Measurements from ENCODE around the gene CXCR4.
"Not testable (repeated sequence)": the region's sequence is repeated elsewhere in the genome, so short reads cannot be mapped to it uniquely, and the experiment has no call there.

CXCR4 gene

DNA sequence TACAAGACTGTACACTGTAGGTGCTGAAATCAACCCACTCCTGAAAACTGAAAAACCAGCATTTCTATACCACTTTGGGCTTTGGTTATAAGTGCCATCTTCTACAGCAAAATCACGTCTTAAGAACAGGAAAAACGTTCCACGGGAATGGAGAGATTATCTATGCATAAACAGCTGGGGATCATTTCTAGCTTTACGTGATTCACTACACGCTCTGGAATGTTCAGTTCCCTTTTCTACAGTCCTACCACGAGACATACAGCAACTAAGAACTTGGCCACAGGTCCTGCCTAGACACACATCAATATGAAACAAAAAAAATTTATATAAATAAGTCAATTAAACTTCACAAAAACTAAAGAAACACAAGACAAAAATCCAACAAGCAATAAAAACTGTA, 3.6 kb downstream of the CXCR4 start:
- DNase-seq (ENCODE audit: low read depth) = no peak

DNA sequence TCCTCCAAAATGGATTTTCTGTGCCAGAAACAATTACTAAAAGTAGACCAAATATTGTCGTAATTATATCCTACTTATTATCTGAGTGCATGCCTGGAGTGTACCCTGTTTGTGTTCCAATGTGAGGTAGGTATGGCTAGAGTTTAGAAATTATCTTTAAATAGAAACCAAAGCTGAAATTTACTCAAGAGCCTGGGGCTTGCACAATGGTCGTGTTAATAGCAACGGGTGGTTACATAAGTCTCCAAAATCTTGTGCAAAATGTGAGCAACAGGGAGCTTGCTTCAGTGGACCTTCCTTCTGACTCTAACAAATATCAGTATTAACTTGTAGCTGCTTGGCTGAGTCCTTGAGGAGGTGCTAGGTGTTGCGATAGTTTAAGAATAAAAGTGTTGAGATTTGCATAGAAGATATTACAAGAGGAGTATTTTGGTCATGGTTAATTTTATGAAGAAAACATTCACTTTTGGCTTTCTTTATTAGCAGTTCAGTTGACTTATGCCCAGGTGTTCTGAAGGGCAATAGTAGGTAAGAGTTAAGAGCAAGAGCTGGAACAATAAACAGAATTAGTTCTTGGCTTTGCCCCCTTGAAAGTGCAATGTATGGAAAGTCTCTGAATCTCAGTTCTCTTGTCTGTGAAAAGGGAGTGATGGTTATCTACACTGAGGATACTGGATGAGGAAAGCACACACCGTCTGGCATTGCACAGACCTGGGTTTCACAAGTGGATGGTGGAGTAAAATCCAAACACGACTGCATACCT, 4.6 kb downstream of the CXCR4 start:
- no peak for DNase-seq (ENCODE audit: low read depth)

DNA sequence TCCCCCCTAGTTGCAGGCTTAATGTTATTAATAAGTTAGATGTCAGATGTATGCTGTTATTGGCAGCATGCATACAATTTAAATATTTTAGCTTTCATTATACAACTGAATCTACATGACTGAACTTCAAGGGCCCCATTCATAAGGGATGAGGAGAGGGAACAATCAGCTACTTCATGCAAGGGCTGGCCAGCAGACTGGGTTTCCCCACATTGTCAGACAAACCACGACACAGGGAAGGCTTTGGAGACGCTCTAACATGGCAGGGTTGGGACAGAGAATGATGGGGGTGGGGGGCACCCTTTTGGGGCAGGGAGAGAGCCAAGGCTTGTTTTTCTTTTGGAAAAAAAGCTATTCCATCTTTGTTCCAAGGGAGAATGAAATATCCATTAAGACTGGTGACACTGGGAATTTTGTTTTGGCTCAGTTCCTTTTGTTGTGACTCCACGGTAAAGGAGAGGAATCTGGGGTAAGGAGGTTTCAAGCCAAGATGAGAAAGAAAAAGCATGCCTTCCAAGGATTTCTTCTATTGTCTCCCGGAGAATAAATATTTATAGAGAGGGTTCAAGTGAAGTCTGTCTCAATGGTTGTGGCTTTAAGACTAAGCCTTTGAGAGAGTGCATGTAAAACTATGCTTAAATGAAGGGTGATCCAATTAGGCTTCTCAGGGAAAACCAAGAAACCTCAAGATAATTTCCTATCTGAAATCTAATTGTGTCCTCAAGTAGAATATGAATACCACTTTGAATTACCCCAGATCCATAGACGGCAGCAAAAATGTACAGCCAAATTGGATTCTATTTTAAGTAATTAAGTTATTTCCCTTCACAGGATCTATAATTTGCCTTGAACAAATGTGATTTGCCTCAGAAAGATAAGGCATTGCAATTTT, 5.4 kb downstream of the CXCR4 start:
- no peak for DNase-seq (ENCODE audit: low read depth)

DNA sequence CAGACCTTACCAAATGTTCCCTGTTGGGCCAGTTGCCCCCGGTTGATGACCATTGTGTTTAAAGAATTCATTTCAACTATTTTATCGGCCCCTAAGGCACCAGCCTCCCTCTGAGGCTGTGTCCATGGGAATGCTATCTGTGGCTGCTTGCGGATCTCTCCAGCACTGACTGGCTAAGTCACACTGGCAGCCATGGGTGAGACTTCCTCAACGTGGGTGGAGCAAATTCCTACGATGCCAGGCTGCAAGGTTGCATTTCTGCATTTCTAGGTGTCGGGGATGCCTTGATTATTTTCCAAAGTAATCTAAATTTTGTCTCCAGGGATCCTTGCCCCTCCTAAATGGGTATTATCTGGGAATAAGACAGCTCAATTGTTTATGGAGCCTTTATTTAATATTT, 6.2 kb downstream of the CXCR4 start:
- DNase-seq (ENCODE audit: low read depth) = no peak

DNA sequence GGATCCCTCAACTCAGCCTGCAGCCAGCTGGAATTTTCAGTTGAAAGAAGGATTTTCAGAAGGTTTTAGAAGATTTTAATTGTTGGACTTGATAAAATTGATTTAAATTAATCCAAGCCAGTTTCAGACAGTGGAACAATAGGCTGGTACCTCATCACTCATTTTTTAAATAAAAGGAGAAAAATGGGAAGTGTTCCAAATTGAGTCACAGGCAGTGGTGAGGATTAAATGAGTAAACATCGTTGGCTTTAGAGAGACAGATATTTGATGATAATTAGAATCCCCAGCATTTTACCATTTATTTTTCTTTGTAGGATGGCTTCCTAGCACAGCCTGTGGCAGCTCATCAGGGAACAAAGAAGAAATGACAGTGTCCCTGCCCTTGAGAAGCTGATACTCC, 7.4 kb downstream of the CXCR4 start:
- no peak for DNase-seq (ENCODE audit: low read depth)

DNA sequence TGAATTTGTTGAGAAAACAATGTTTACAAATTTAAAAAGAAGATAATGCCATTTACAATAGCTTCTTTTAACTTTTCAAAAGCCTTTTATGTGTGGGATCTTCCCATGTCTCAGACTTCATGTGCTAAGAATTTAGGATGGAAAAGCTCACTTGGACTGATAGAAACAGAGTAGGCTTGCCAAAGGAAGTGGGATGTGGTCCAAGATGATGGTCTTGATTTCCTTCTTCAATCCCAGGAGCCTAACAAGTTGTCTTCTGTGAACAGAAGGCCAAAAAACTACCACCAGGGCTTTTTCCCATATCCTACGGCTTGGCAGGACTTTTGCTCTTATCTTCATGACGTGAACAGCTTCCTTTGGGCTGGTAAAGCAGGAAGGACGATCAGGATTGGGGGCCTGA, 9.5 kb downstream of the CXCR4 start:
- no peak for DNase-seq (ENCODE audit: low read depth)

DNA sequence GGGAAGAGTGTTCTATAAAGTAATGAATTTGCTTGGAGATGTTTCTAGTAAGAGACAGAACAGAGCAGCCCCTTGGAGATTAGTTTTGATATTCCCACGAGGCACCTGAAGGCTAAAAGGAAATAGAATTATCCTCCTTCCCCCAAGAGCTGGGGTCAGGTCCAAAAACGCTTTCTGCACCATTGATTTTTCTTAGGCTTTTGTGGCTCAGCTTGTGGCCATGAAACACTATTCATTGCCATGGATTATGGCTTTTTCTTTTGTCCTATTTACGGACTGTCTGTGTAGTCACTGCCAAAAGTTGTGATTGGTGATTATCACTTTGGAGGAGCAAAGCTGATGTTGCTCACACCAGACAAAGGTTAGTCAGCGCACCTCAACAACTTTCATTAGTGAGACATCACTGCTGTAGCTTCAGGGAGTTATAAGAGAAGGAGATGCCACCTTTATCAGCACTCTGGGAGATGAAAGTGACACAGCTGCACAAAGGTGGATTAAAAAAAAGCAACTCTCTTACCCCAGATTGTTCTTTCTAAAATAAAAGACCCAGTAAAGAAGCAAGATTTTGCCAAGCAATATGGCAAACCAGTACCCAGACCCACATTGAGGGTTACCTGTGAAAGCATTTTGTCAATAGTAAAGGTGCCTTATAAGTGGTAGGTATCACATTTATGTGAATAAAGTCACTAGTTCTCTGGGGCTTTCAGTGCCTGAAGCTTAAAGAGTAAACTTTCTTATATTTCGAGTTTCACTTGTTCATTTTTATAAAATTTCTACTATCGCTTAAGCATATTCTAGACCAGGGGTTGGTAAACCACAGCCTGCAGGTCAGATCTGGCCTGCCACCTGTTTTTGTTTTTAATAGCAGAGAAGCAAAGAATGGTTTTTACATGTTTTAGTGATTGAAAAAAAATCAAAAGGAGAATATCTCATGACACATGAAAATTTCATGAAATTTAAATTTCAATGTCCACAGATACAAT, 10.6 kb downstream of the CXCR4 start:
- no peak for DNase-seq (ENCODE audit: low read depth)

DNA sequence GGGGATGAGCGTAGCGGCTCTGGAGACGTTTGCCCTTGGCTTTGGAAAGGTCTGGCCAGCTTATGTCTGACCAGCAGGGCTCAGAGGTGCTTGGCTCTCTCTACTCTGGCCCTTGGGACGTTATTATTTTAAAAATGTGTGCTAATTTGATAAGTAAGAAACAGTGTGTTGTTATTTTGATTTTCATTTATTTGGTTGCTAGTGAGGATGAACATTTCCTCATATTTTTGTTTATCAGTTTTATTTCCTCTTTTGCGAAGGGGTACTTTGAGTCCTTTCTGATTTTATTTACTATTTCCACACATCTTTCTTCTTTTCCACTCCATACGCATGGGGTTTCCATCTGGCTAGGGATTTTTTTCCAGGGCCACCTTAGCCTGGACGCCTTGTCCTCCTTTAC, 11.4 kb downstream of the CXCR4 start:
- no peak for DNase-seq (ENCODE audit: low read depth)

DNA sequence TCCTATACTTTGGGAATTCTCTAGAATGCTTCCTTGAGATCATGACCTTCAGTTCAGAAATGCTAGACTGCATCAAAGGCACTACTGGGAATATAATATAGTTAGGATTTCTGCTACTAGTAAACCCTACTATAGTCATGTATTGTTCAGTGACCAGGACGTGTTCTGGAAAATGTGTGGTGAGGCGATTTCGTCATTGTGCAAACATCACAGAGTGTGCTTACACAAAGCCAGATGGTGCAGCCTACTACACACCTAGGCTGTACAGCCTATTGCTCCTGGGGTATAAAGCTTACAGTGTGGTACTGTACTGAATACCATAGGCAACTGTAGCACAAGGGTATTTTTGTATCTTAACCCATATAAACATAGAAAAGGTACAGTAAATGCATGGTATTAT, 13.0 kb downstream of the CXCR4 start:
- DNase-seq (ENCODE audit: low read depth) = no peak

DNA sequence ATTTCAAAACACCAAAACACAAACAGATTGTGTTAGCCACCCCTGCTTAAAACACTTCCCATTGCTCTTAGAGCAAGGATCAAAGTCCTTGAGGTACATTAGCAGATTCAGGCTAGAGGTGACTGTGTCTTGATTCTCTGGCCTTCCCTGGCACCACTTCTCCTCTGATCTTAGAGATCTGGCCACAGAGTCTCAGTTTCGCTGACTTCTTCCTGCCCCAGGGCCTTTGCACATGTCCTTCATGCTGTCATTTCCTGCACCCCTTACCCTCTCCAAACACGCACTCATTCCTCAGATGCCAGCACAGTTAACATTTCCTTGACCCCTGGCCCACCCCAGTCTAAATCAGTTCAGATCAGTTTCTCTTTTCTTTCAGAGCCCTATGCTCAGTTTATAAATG, 16.9 kb downstream of the CXCR4 start:
- no peak for DNase-seq (ENCODE audit: low read depth)

DNA sequence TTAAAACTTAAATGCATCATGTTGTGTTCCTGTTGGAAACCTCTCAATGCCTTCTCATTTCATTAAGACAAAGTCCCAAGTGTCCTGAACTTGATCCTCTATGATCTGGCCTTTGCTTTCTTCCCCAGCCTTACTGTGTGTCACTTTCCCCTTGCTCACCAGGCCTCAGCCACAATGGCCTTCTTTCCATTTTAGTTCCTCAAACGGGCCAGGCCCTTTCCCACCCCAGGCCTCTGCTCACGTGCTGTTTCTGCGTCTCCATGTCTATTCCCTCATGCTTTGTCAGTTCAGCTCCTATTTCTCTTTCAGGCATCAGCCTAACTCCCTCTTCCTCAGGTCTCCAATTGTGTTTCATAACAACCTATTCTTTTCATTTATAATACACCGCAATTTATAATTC, 19.5 kb downstream of the CXCR4 start:
- no peak for DNase-seq (ENCODE audit: low read depth)

DNA sequence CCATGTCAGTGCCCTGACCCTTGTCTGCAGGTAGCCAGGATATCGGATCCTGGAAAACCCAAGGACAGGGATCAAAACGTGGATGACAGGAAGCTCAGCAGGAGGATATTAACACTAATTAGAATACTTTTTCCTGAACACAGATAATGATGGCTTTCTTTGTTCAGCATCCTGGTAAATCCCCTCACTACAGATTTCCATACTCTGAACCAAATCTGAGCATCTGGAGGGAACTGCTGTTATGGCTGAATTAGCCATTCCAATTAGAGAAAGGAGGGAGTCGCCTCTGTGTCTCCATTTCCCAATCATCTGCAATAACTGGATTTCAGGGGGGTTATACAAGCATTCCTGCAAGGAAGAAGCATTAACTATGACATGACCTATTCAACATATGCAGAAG, 24.4 kb downstream of the CXCR4 start:
- DNase-seq (ENCODE audit: low read depth) = no peak

DNA sequence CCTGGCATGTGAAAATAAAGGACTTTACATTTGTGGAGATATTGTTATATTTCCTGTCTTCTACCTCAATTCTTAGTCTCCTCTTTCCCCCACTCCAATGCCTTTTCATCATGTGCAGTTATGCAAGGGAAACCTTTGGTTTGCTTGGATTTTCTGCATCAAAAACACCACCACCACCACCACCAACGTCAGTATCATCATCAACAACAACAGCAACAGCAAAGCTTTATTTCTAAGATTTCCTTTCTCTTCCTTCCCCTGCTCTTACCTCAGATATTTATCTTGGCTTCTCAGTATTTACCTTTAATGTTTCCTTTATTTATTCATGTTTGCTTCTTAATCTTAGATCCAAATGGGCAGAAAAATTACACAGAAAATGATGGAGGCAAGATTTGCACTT, 26.1 kb downstream of the CXCR4 start:
- no peak for DNase-seq (ENCODE audit: low read depth)

DNA sequence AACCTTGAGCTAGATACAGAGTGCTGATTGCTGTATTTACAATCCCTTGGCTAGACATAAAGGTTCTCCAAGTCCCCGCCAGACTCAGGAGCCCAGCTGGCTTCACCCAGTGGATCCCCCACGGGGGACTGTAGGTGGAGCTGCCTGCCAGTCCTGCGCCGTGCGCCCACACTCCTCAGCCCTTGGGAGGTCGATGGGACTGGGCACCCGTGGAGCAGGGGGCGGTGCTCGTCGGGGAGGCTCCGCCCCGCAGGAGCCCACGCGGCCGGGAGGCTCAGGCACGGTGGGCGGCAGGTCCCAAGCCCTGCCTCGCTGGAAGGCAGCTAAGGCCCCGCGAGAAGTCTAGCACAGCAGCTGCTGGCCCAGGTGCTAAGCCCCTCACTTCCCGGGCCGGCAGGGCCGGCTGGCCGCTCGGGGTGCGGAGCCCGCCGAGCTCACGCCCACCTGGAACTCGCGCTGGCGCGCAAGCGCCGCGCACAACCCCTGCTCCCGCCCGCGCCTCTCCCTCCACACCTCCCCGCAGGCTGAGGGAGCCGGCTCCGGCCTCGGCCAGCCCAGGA, 30.0 kb downstream of the CXCR4 start:
- DNase-seq (ENCODE audit: low read depth) = not testable (repeated sequence)

DNA sequence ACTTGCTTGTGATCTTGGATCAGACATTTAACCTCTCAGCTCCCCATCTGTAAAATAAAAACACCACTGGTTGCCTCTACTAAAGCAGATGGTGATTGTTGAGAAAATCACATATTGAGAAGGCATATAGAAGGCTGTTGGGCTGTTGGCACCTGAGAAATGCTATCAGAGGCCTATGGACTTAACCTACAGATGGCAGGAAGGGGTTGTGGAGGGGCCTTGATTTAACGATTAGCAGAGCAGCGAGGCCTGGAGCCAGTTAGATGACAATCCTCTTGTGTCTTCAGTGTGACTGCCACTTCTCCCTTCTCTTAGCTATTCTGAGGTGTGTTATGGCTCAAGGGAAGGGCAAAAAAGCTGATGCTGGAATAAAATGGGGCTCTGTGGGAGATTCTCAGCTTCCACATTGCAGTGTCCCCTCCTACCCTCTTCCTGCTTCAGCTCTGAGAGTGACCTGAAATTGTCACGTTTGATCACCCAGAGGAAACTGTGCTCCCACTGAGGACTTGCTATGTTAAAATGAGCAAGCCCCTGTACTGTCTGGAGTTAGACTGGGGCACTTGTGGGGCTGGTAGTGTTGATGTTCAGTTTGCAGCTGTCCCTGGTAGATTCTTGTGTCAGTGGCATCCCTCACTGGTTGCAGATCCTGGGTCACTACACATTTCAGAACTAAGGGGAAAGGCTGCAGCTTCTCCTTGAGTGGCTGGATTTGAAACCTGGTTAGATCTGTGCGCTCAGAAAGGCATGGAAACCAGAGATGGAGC, 31.5 kb downstream of the CXCR4 start:
- no peak for DNase-seq (ENCODE audit: low read depth)

DNA sequence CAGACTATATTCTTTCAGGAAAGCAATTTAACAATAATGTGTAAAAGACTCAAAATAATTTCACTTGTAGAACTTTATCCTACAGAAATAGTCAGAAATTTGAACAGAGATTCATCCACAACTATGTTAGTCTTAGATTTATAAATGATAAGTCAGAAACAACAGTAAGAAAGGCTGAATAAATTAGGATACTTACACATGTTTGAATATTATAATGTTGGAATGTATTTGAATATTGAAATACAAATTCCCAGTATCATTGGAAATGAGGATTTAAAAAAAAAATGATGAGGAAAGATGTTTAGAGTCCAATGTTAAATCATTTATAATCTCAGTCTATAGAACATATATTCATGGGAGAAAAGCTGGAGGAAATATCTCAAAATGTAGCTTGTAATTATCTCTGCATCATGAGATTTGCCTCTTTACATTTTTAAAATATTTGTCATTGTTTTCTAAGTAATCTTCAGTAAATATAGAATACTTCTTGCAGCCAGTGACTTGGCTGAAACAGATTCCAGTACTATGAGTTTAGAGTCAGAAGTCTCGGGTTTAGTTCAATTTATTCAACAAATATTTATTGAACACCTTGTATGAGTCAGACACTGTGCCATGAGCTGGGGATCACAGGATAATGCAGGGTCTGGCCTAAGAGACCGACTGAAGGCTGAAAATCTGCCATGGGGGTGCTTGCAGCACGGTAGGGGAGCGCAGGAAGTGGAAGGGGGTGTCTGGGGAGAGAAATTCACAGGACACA, 32.3 kb downstream of the CXCR4 start:
- DNase-seq (ENCODE audit: low read depth) = no peak

DNA sequence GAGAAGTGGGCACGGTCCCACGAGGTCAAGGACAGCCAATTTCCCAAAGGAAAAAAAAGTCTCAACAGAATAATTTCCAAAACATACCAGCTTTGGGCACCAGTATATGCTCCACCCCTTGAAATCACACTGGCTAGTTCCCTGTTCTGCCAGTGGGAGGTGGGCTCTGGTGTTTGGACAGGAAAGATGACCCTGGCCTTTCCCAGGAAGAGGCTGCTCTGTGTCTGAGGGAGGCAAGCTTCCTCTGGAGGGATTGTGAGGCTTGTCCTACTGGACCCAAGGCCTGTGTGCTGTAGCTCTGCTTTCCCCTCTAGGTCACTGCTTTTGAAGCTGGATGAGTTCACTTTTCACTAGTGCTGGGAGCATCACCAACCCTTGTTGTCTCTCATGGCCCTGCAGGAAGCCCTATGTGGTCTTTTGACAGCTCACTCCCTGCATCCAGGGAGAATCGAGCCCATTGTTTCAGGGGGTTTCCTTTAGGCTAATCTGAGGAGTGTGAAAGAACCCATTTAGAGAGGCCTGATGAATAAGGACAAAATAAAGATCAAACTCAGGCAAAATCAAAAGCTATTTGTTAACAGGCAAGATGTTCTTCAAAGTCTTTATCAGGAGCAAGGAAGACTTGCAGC, 36.3 kb downstream of the CXCR4 start:
- no peak for DNase-seq (ENCODE audit: low read depth)

DNA sequence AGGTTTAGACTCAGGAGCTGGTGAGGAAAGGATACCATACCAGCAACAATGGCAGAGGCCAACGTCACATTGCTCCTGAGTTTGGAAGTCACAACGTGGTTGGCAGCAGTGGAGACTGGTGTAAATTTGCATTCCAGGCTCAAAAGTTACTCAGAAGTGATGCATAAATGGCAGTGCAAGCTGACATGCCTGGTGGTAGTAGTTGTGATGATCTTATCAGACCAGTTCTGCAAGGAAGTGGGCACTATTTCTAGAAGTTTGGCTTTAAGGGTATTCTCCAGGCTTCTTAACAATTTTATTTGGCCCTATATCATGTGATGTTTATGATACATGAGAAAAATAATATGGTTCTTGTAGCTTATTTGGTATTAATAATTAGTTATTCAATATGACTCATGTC, 37.8 kb downstream of the CXCR4 start:
- no peak for DNase-seq (ENCODE audit: low read depth)

DNA sequence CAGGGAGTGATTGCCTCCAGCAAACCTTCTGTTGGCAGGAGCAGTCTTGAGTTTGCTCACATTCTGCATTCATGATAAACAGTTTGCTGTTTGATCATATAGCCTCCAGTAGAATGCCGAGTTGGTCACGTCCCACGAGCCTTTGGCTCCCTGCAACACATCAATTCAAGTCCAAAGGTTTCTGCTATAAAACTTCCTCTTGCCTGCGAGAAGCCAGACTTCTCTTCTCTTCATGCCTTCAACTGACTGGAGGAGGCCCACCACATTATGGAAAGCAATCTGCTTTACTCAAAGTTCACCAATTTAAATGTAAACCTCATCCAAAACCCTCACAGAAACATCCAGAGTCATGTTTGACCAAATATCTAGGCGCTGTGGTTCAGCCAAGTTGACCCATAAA, 40.8 kb downstream of the CXCR4 start:
- DNase-seq (ENCODE audit: low read depth) = no peak

DNA sequence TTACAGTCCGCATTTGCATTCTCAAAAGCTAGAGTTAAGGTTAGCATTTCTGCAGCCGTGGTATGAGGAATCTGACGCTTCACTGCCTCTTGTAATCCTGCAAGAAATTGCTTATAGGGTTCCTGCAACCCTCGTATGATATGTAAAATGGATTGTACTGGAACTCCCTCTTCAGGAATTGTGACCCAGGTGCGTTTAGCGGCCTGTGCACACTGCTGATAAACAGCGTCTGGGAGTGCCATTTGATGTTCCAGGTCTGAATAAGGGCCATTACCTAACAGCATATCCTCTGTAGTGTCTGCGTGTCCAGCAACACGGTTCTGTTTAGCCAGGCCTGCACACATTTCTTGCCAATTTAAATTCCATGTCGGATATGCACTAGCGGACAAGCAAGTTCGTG, 42.5 kb downstream of the CXCR4 start:
- DNase-seq (ENCODE audit: low read depth) = no peak

Measured in GM04503 (cell line).